OCI-LY7 (cell line): Measurements from ENCODE around the gene NFATC3. TPM values are rescaled to one million over a fixed set of nuclear protein-coding genes. Genes with fewer than 3 reads are reported as not detected.

Experiments used
- BruUV-seq: library from RNA; stranded (reverse); fragments of 400-500 nt; replicated peaks from 2 replicates; lab custom pipeline; 2021; lab: Mats Ljungman, UMichigan
- CTCF ChIA-PET: fragments of 300-600 bp; sonication (Branson Sonifier 250); formaldehyde crosslinking; loops from one replicate; lab custom pipeline; 2022; ENCODE audit warnings: antibody characterized with exemption; ENCODE audit not compliant: unreplicated experiment; lab: Charles Lee
- POLR2A ChIA-PET: fragments of 300-600 bp; sonication (Branson Sonifier 250); formaldehyde crosslinking; loops from one replicate; lab custom pipeline; 2022; ENCODE audit warnings: antibody characterized with exemption; lab: Charles Lee
- DNase-seq: peaks from one replicate; pipeline ENCODE4 v3.0.0-alpha.2; 2015; ENCODE audit warnings: low spot score
- H2AFZ ChIP-seq: fragments of 200-600 bp; sonication (generic), shearing (Covaris generic); 2 replicates; pipeline ENCODE4 v1.6.1; 2014; ENCODE audit warnings: mild to moderate bottlenecking, antibody characterized with exemption, low read length, moderate library complexity
- H3K27ac ChIP-seq: fragments of 200-600 bp; sonication (generic); 2 replicates; pipeline ENCODE4 v1.5.1; 2014; ENCODE audit warnings: mixed run types, low read depth, mild to moderate bottlenecking, moderate library complexity, low read length, inconsistent platforms; ENCODE audit not compliant: poor library complexity, severe bottlenecking
- H3K36me3 ChIP-seq: fragments of 200-600 bp; sonication (generic); 2 replicates; pipeline ENCODE4 v1.6.1; 2014; ENCODE audit warnings: mild to moderate bottlenecking, antibody characterized with exemption, low read length, moderate library complexity, mixed read lengths; ENCODE audit not compliant: insufficient read depth
- H3K4me1 ChIP-seq: fragments of 200-600 bp; sonication (generic); 2 replicates; pipeline ENCODE4 v1.5.1; 2014; ENCODE audit warnings: mild to moderate bottlenecking, low read length; ENCODE audit not compliant: insufficient read depth, poor library complexity, severe bottlenecking
- H3K4me2 ChIP-seq: fragments of 200-600 bp; sonication (generic); 2 replicates; pipeline ENCODE4 v1.6.1; 2014; ENCODE audit warnings: mild to moderate bottlenecking, low read length
- H3K4me3 ChIP-seq: fragments of 200-600 bp; sonication (generic); 2 replicates; pipeline ENCODE4 v1.5.1; 2014; ENCODE audit warnings: mild to moderate bottlenecking, low read depth, low read length; ENCODE audit not compliant: poor library complexity, severe bottlenecking
- H3K79me2 ChIP-seq: fragments of 200-600 bp; sonication (generic); 2 replicates; pipeline ENCODE4 v1.6.1; 2016; ENCODE audit warnings: low read depth, mild to moderate bottlenecking, low read length, moderate library complexity, mixed read lengths; ENCODE audit not compliant: insufficient read depth
- H3K9me2 ChIP-seq: fragments of 200-600 bp; sonication (generic); 2 replicates; pipeline ENCODE4 v1.6.1; 2016; ENCODE audit warnings: mild to moderate bottlenecking, low read length, mixed read lengths; ENCODE audit not compliant: insufficient read depth
- H3K9me3 ChIP-seq: fragments of 200-600 bp; sonication (generic); 2 replicates; pipeline ENCODE4 v1.6.1; 2014; ENCODE audit warnings: mild to moderate bottlenecking, mixed run types, low read length, mixed read lengths
- H4K20me1 ChIP-seq: fragments of 200-600 bp; sonication (generic); 2 replicates; pipeline ENCODE4 v1.6.1; 2014; ENCODE audit warnings: mild to moderate bottlenecking, antibody characterized with exemption, low read length, moderate library complexity, mixed read lengths; ENCODE audit not compliant: insufficient read depth
- EZH2phosphoT487 ChIP-seq: fragments of 200-600 bp; sonication (generic); IDR thresholded peaks from 2 replicates; pipeline ENCODE4 v1.6.1; 2018; ENCODE audit warnings: low read depth, borderline replicate concordance, mild to moderate bottlenecking, mixed run types, antibody characterized with exemption, low read length, moderate library complexity, mixed read lengths
- intact Hi-C: fragments of 100-400 bp; cut with micrococcal nuclease; formaldehyde crosslinking; loops from one replicate; pipeline ENCODE4 v1.10.0; 2022; ENCODE audit not compliant: unreplicated experiment
- total RNA-seq, 2 experiments: library from RNA; depleted of rRNA in 1 of 2; stranded (reverse); fragments of >200 nt in 1 of 2; shearing (Covaris generic) in 1 of 2; gene quantifications; 2 replicates each; pipeline ENCODE4 v1.2.3, GENCODE V29; 2014 to 2022
- TF ChIP-seq, protein P1 (sequence below): fragments of 200-600 bp; sonication (generic); conservative IDR thresholded peaks from 2 replicates; pipeline ENCODE4 v1.5.1; 2014; ENCODE audit warnings: mild to moderate bottlenecking, antibody characterized with exemption, low read length, moderate library complexity, mixed read lengths

Gene NFATC3
- total RNA-seq, 2 experiments from 2014 or later = 73.4 to 76.0 TPM

DNA sequence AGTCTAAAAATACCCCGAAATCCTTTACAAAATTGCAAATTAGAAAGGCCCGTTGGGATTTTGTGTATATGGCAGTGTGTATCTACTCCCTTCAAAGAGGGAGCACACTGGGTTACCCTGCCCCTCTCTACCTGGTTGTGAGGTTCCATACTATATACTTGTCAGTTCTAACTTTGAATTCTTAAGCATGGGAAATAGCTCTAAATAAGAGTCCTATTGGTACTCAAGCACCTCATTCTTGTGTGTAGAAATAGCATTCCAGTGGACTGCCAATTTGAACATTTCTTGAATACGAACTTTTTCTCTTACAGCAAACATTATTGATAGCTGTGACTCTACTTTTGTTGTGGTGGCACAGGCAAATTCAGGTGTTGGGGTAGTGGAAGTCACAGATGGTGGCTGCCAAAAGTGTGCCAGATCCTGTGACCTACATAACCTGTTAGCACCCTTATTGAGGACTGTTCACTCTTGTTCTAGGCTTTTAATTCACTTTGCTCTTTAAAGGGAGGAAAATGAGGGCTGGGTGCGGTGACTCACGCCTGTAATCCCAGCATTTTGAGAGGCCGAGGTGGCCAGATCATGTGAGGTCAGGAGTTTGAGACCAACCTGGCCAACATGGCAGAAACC lies 134.7 kb downstream of the NFATC3 start:
- H3K27ac ChIP-seq = no peak overlapping the region
- peaks cover 51% of the 10 kb centered on the region for H3K36me3 ChIP-seq
- no peaks in the 10 kb centered on the region for H3K9me3 ChIP-seq
- DNase-seq = no peak
- ChIA-PET POLR2A (interaction anchor here (0.6 to 0.7 kb wide), 2 partner anchors 15 to 27 kb away, joined by 3 read pairs; no protein-coding TSS in a partner anchor), CTCF (no interaction called here)
- TF ChIP-seq, protein P1, sequence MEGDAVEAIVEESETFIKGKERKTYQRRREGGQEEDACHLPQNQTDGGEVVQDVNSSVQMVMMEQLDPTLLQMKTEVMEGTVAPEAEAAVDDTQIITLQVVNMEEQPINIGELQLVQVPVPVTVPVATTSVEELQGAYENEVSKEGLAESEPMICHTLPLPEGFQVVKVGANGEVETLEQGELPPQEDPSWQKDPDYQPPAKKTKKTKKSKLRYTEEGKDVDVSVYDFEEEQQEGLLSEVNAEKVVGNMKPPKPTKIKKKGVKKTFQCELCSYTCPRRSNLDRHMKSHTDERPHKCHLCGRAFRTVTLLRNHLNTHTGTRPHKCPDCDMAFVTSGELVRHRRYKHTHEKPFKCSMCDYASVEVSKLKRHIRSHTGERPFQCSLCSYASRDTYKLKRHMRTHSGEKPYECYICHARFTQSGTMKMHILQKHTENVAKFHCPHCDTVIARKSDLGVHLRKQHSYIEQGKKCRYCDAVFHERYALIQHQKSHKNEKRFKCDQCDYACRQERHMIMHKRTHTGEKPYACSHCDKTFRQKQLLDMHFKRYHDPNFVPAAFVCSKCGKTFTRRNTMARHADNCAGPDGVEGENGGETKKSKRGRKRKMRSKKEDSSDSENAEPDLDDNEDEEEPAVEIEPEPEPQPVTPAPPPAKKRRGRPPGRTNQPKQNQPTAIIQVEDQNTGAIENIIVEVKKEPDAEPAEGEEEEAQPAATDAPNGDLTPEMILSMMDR = no peak
- TF ChIP-seq EZH2phosphoT487 = no peak
- H3K9me2 ChIP-seq = no peaks in the 10 kb centered on the region
- no peaks in the 10 kb centered on the region for H4K20me1 ChIP-seq
- intact Hi-C loops = no loop called here
- H2AFZ ChIP-seq = no peak overlapping the region
- H3K4me3 ChIP-seq = no peak overlapping the region
- no TSS peak for BruUV-seq
- peaks cover 8% of the 10 kb centered on the region for H3K4me1 ChIP-seq
- no peak overlapping the region for H3K4me2 ChIP-seq
- no peaks in the 10 kb centered on the region; the same call in 1 of the 2 replicates for H3K79me2 ChIP-seq

DNA sequence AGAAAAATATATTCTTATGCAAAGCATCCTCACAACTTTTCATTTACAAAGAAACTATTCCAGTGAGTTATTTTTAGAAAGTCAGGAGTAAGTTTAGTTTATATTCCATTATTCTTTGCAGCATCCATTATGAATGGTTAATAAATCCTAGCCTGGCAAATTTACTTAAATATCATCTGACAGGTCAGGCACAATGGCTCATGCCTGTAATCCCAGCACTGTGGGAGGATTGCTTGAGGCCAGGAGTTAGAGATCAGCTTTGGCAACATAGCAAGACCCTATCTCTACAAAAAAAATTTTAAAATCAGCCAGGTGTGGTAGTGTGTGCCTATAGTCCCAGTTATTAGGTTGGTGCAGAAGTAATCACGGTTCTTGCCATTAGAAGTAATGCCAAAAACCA lies 137.9 kb downstream of the NFATC3 start:
- no peak for DNase-seq
- TF ChIP-seq, protein P1 = no peak
- no peak for TF ChIP-seq EZH2phosphoT487
- ChIA-PET POLR2A (interaction anchor here (0.7 kb wide), 3 partner anchors 110 to 153 kb away, joined by 4 to 7 read pairs (median 6); no protein-coding TSS in a partner anchor), CTCF (no interaction called here)
- no peaks in the 10 kb centered on the region for H3K79me2 ChIP-seq
- intact Hi-C loops = no loop called here
- no peak overlapping the region for H3K4me2 ChIP-seq
- H3K9me3 ChIP-seq = no peaks in the 10 kb centered on the region
- H3K4me1 ChIP-seq = peaks cover 28% of the 10 kb centered on the region
- H3K4me3 ChIP-seq = no peak overlapping the region
- H2AFZ ChIP-seq = no peak overlapping the region
- no TSS peak for BruUV-seq
- no peak overlapping the region for H3K27ac ChIP-seq
- no peaks in the 10 kb centered on the region for H3K9me2 ChIP-seq
- H4K20me1 ChIP-seq = no peaks in the 10 kb centered on the region
- peaks cover 39% of the 10 kb centered on the region; the same call in 1 of the 2 replicates for H3K36me3 ChIP-seq

DNA sequence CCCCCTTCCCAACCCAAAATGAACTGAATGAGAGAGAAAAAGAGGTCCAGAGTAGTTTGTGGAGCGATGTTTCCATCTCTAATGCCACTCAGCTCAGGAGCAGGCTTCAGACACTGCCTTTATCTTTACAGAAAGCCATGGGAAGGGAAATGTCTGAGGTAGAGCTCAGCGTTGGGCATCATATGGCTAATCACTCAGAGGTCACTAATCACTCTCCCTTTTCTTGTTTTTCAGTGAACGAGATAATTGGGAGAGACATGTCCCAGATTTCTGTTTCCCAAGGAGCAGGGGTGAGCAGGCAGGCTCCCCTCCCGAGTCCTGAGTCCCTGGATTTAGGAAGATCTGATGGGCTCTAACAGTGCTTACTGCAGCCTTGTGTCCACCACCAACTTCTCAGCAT lies 140.9 kb downstream of the NFATC3 start:
- Histone ChIP-seq H3K4me2 (no peak overlapping the region), H3K9me3 (no peaks in the 10 kb centered on the region), H3K79me2 (no peaks in the 10 kb centered on the region), H2AFZ (no peak overlapping the region), H3K36me3 (peaks cover 46% of the 10 kb centered on the region; the same call in 1 of the 2 replicates), H3K9me2 (no peaks in the 10 kb centered on the region), H3K27ac (no peak overlapping the region), H3K4me3 (no peak overlapping the region), H3K4me1 (peaks cover 32% of the 10 kb centered on the region), H4K20me1 (no peaks in the 10 kb centered on the region)
- CTCF ChIA-PET = interaction anchor here (0.5 kb wide), 1 partner anchor 13 kb away, joined by 3 read pairs; no protein-coding TSS in a partner anchor
- TF ChIP-seq, protein P1 = no peak
- DNase-seq = no peak
- intact Hi-C loops = no loop called here
- no TSS peak for BruUV-seq
- POLR2A ChIA-PET = interaction anchor here (0.6 to 0.7 kb wide), 3 partner anchors 11 to 125 kb away, joined by 4 to 6 read pairs (median 5); no protein-coding TSS in a partner anchor
